Liver (tissue), 9 donors: ENCODE measurements around the gene PLK2. TPM values are rescaled to one million over a fixed set of nuclear protein-coding genes. Genes with fewer than 3 reads are reported as not detected.

Experiments used
- DNase-seq: peaks from one replicate; pipeline ENCODE4 v3.0.0-alpha.2; 2017; ENCODE audit warnings: low spot score
- H3K27ac ChIP-seq, 2 donors: one replicate each; pipeline ENCODE4 v1.7.0; 2013; ENCODE audit warnings: inconsistent platforms in 2 of 2, low read length in 2 of 2, control low read depth in 1 of 2, low read depth in 1 of 2, mild to moderate bottlenecking in 1 of 2
- H3K27me3 ChIP-seq, 4 donors: one replicate each; pipeline versions ENCODE4 v1.6.1 to v1.7.0; 2013; ENCODE audit warnings: low read length in 3 of 4, inconsistent platforms in 1 of 4, mild to moderate bottlenecking in 1 of 4, moderate library complexity in 1 of 4; ENCODE audit not compliant: control insufficient read depth in 4 of 4, insufficient read depth in 4 of 4
- H3K36me3 ChIP-seq, 4 donors: one replicate each; pipeline versions ENCODE4 v1.6.1 to v1.7.0; 2013; ENCODE audit warnings: low read length in 3 of 4, mild to moderate bottlenecking in 3 of 4, low read depth in 1 of 4, moderate library complexity in 1 of 4; ENCODE audit not compliant: control insufficient read depth in 4 of 4, insufficient read depth in 3 of 4
- H3K4me1 ChIP-seq, 4 donors: one replicate each; pipeline versions ENCODE4 v1.6.1 to v1.7.0; 2013; ENCODE audit warnings: low read length in 3 of 4, mild to moderate bottlenecking in 3 of 4, moderate library complexity in 1 of 4; ENCODE audit not compliant: control insufficient read depth in 4 of 4, insufficient read depth in 4 of 4
- H3K4me3 ChIP-seq, 3 donors: one replicate each; pipeline versions ENCODE4 v1.6.1 to v1.7.0; 2013; ENCODE audit warnings: low read length in 3 of 3, control low read depth in 1 of 3, low read depth in 1 of 3, mild to moderate bottlenecking in 1 of 3
- H3K9ac ChIP-seq, 2 donors: one replicate each; pipeline ENCODE4 v1.7.0; 2013; ENCODE audit warnings: low read length in 2 of 2, mild to moderate bottlenecking in 2 of 2, moderate library complexity in 2 of 2, control low read depth in 1 of 2, low read depth in 1 of 2
- H3K9me3 ChIP-seq, 4 donors: one replicate each; pipeline versions ENCODE4 v1.6.1 to v1.7.0; 2013; ENCODE audit warnings: low read length in 3 of 4; ENCODE audit not compliant: control insufficient read depth in 4 of 4
- ATF3 ChIP-seq: IDR thresholded peaks from 2 replicates; pipeline ENCODE4 v1.6.1; 2016; ENCODE audit warnings: antibody characterized with exemption
- FOXA1 ChIP-seq: IDR thresholded peaks from 2 replicates; pipeline ENCODE4 v1.6.1; 2016; ENCODE audit warnings: antibody characterized with exemption
- FOXA2 ChIP-seq: IDR thresholded peaks from 2 replicates; pipeline ENCODE4 v1.6.1; 2016; ENCODE audit warnings: antibody characterized with exemption
- GABPA ChIP-seq, 2 donors: IDR thresholded peaks in 1 of 2; conservative IDR thresholded peaks in 1 of 2; 2 replicates each; pipeline ENCODE4 v1.6.1; 2016; ENCODE audit warnings: antibody characterized with exemption in 2 of 2, mild to moderate bottlenecking in 1 of 2, moderate library complexity in 1 of 2
- HNF4A ChIP-seq, 2 donors: conservative IDR thresholded peaks; 2 replicates each; pipeline ENCODE4 v1.6.1; 2016; ENCODE audit warnings: antibody characterized with exemption in 2 of 2, mild to moderate bottlenecking in 2 of 2
- HNF4G ChIP-seq: IDR thresholded peaks from 2 replicates; pipeline ENCODE4 v1.6.1; 2016; ENCODE audit warnings: antibody characterized with exemption
- JUND ChIP-seq, 2 donors: IDR thresholded peaks; 2 replicates each; pipeline ENCODE4 v1.6.1; 2016; ENCODE audit warnings: antibody characterized with exemption in 2 of 2
- MAX ChIP-seq: IDR thresholded peaks from 2 replicates; pipeline ENCODE4 v1.6.1; 2016; ENCODE audit warnings: antibody characterized with exemption
- RAD21 ChIP-seq, 2 donors: IDR thresholded peaks; 2 replicates each; pipeline ENCODE4 v1.6.1; 2016; ENCODE audit warnings: antibody characterized with exemption in 2 of 2, mild to moderate bottlenecking in 2 of 2
- REST ChIP-seq: IDR thresholded peaks from 2 replicates; pipeline ENCODE4 v1.6.1; 2016; ENCODE audit warnings: antibody characterized with exemption, mild to moderate bottlenecking
- RXRA ChIP-seq, 2 donors: IDR thresholded peaks; 2 replicates each; pipeline ENCODE4 v1.6.1; 2017 to 2018; ENCODE audit warnings: antibody characterized with exemption in 2 of 2, mild to moderate bottlenecking in 1 of 2
- SP1 ChIP-seq: IDR thresholded peaks from 2 replicates; pipeline ENCODE4 v1.6.1; 2018; ENCODE audit warnings: antibody characterized with exemption, mild to moderate bottlenecking
- TAF1 ChIP-seq: conservative IDR thresholded peaks from 2 replicates; pipeline ENCODE4 v1.6.1; 2016; ENCODE audit warnings: antibody characterized with exemption, mild to moderate bottlenecking
- YY1 ChIP-seq: IDR thresholded peaks from 2 replicates; pipeline ENCODE4 v1.6.1; 2016; ENCODE audit warnings: antibody characterized with exemption, mild to moderate bottlenecking
- ZBTB33 ChIP-seq: IDR thresholded peaks from 2 replicates; pipeline ENCODE4 v1.6.1; 2016; ENCODE audit warnings: antibody characterized with exemption
- WGBS: extraction: QIAGEN DNeasy Blood & Tissue Kit; methylation state at CpG from one replicate; pipeline ENCODE4 v1.1.7; 2013; 5-methylcytosine and 5-hydroxymethylcytosine counted together
- polyA plus RNA-seq, 2 donors: library from polyadenylated mRNA; stranded (reverse) in 1 of 2; unstranded in 1 of 2; fragments of 200-250 nt in 1 of 2; fragments of >200 nt in 1 of 2; fragmentation: Nextera tagmentation in 1 of 2; extraction: Ambion mirVana in 1 of 2; gene quantifications; one replicate each; pipeline versions ENCODE4 v1.2.1 to v1.2.3, GENCODE V29; 2013 to 2015
- total RNA-seq, 2 donors: library from RNA; depleted of rRNA; stranded (reverse); fragments of >200 nt; gene quantifications; one replicate each; pipeline ENCODE4 v1.2.3, GENCODE V29; 2014
- donor health status: healthy.
- donor health status: healthy.
- donor health status: healthy.
- donor health status: healthy.
- donor health status: healthy.

PLK2 gene
- total and polyA plus RNA-seq, 4 donors: 5.9 to 39.5 (median 22.3) TPM

- H3K4me1 ChIP-seq: peaks cover 0 to 7% (median 3%) of the 10 kb centered on the region in 4 donors
- no peaks in the 10 kb centered on the region for H3K9me3 ChIP-seq
- H3K27ac ChIP-seq: no peak overlapping the region
- no peak for DNase-seq
- H3K27me3 ChIP-seq: no peaks in the 10 kb centered on the region
- H3K9ac ChIP-seq: no peak overlapping the region
- 86% methylated on average over 5 of the region's 5 CpGs for WGBS
- H3K36me3 ChIP-seq: peaks cover 1 to 55% (median 37%) of the 10 kb centered on the region in 4 donors
- H3K4me3 ChIP-seq: no peak overlapping the region
- TF ChIP-seq HNF4A (conservative IDR thresholded peaks at IDR 0.05) (no peak), FOXA2 (no peak), HNF4G (no peak), RAD21 (IDR thresholded peaks at IDR 0.05) (no peak), YY1 (no peak), ZBTB33 (no peak), REST (no peak), JUND (IDR thresholded peaks at IDR 0.05) (no peak), MAX (no peak), TAF1 (no peak), SP1 (no peak), ATF3 (no peak)
Measured at GRCh38 chr5:58455480-58455879, 4.4 kb downstream of the PLK2 start.

- Histone ChIP-seq H3K36me3 (peaks cover 1 to 56% (median 37%) of the 10 kb centered on the region in 4 donors), H3K9ac (no peak overlapping the region)
- no peak for DNase-seq
Measured at GRCh38 chr5:58455066-58455465, 4.8 kb downstream of the PLK2 start.

More at GRCh38 chr5:58455066-58455465, 4.8 kb downstream of the PLK2 start:
- Histone ChIP-seq H3K4me3 (no peak overlapping the region), H3K4me1 (peaks cover 0 to 7% (median 3%) of the 10 kb centered on the region in 4 donors), H3K27me3 (no peaks in the 10 kb centered on the region), H3K27ac (no peak overlapping the region), H3K9me3 (no peaks in the 10 kb centered on the region)
- TF ChIP-seq FOXA1 (no peak), SP1 (no peak), MAX (no peak), RXRA (IDR thresholded peaks at IDR 0.05) (no peak), ATF3 (no peak), YY1 (no peak), GABPA (IDR thresholded peaks at IDR 0.05 in 1 of 2, conservative IDR thresholded peaks at IDR 0.05 in 1 of 2) (no peak)
- WGBS: 83% methylated on average over 5 of the region's 5 CpGs
